Measurements from ENCODE around the gene ZNF76.

ZNF76 gene

GRCh38 chr6:35259194-35259947 is at the start of gene ZNF76:
Gene ZNF76 (plus strand): TSS chr6:35259735. CDS start chr6:35281152, 21,417 bp downstream.
- DNase-seq = peak; percentile 87

DNA sequence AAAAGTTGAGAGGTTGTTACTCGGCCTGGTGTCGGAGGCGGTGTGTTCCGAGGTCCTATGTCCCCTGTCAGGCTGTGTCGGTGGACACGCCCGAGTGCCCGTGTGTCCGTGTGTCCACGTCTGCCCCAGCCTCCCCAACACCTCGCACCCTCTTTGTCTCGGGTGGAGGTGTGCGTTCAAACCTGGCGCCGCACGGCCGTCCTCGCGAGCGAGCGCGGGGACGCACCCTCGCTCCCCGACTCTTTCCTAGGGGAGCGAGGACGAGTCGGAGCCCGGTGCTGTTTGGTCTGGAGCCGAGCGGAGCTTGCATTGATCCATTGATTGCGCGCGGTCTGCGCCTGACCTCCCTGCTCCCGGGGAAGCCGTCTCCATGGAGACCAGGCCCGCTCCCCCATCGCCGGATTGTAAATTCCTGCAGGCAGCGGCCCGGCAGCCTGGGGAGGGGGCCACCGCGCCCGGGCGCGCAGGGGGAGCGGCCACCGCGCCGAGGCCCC is 46.2 kb upstream of the ZNF76 start:
- no peak for DNase-seq

DNA sequence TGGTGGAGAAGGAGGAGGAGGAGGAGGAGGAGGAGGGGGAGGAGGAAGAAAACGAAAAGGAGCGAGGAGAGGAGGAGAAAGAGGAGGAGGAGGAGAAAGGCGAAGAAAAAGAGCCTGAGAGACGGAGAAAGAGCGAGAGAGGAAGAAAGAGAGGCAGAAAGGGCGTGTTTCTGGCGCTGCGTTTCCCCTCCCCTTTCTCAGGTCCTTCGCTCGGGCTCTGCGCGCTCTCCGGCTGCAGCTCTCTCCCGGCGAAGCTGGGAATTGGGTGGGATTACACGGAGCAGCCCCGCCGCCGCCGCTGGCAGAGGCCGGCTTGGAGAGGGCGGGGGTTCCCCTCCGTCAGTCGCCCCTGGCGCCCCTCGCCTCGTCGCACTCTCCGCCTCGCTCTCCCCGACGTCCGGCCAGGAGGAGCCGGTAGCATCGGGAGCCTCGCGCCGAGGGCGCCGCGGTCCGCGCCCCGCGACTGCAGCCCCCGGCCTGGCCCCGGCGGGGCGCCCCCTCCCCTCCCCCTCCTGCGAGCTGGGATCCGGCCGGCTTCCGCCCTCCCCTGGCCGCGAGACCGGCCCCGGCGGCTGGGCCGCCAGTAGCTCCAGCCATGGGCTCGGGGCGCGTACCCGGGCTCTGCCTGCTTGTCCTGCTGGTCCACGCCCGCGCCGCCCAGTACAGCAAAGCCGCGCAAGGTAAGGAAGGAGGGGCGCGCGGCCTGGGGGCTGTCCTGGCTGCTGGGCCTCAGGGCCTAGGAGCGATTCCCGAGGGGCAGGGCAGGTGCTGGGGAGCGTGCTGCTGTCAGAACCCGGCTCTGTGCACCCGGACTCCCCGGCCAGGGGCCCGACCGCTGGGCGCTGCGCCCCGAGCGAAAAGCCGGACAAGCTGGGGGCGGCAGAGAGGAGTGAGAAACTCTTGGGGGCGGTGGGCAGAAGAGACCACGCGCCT is 45.4 kb upstream of the ZNF76 start, which contains the start of gene SCUBE3:
TSS of gene SCUBE3 (plus strand) at position 133 of the 933 bp plus-strand sequence. CDS start at position 596, 463 bp downstream.
- DNase-seq = peak; percentile 12

DNA sequence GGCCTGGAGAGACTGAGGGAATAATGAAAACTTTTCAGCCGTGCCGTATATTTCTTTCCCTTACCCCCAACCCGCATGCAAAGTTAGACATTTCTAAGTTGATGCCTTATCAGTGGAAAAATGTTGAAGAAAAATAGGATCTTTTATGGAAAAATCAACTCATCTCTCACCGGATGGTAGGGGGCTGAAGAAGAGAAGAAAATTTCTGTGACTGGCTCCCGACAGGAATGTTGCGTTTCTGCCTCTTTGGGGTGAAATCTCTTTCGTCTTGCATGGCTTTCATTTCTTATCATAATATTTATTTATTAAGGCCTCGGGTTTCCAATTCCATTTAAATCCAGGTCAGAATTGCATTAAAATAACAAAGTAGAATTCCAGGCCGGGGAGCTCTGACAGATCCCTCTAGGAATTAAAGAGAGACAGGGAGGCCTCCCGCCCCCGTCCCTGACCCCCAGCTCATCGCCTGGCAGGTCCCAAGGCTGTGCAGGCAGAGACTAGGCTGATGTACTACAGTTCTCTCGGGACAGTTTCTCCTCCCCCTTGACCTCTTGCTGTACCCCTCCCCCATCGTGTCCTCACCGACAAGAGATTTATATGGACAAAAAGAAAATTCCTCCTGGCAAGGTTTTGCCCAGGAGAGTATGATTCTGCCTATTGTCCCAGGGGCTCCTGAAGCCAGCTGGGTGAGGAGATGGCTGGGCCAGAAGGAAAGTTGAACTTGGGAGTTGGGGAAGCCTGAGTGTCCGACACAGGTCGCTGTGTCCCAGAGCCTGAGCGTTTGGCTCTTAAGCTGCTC is 44.5 kb upstream of the ZNF76 start:
- DNase-seq = no peak

GRCh38 chr6:35215665-35216411 is 43.7 kb upstream of the ZNF76 start:
- DNase-seq = no peak

- no peak for DNase-seq
Measured at GRCh38 chr6:35216412-35216732, 43.2 kb upstream of the ZNF76 start.

GRCh38 chr6:35216851-35217811 is 42.4 kb upstream of the ZNF76 start:
- DNase-seq = no peak

DNA sequence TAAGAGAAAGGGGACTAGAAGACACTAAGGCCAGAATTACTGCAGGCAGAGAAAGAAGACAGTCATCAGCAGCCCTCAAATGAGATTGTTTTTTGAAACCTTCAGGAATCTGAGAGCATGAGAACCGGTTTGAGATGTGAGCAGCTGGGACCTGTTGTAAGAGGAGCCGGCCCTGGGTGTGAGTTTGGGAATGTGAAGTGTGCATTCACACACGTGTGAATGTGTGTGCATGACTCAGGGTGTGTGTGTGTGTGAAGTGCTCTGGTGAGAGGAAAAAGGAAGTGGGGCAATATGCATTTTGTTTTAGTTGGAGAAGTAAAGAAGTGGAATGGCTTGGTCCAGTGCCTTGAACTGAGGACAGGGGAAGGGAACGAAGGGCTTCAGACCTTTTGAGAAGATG is 41.5 kb upstream of the ZNF76 start:
- DNase-seq = no peak

GRCh38 chr6:35218456-35218855 is 41.1 kb upstream of the ZNF76 start:
- no peak for DNase-seq

- DNase-seq = no peak
Measured at GRCh38 chr6:35219683-35220326, 39.7 kb upstream of the ZNF76 start.

- DNase-seq = no peak
Measured at GRCh38 chr6:35220711-35221110, 38.8 kb upstream of the ZNF76 start.

DNA sequence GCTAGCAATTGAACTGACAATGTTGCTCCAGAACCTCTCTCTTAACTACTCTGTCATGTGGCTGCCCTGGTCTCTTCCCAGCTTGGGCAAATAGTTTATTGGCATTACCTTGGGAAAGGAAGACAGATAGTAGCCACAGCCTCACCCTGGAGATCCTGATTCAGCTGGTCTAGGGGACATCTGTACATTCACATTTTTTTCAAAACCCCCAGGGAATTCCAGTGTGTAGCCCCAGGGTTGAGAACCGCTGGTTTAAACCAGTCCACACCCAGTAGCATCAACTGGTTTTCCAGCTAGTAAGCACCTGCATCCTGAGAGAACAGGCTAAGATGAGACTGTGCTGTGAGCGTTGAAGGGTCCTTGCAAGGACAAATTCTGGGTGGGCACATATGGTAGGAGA is 36.1 kb upstream of the ZNF76 start:
- DNase-seq = no peak

DNA sequence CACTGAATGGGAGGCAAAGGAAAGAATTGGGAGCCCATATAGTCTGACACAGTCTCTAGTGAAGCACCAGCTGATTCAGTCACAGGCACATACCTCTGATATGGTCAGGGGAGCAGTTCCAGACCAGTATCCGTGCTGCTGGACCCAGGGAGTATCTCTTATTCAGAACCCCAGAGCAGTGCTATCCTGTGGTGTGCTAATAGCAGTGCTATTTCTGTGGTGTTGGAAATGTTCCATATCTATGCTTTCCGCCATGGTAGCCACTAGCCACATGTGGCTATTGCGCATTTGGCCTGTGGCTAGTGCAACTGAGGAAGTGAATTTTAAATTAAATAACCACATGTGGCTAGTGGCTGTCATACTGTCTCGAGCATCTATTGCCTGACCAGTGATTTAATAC is 34.8 kb upstream of the ZNF76 start:
- no peak for DNase-seq

- no peak for DNase-seq
Measured at GRCh38 chr6:35228481-35228880, 31.1 kb upstream of the ZNF76 start.

GRCh38 chr6:35229304-35229703 is 30.2 kb upstream of the ZNF76 start:
- DNase-seq = no peak

GRCh38 chr6:35230498-35230897 is 29.0 kb upstream of the ZNF76 start:
- no peak for DNase-seq

GRCh38 chr6:35230950-35231349 is 28.6 kb upstream of the ZNF76 start:
- DNase-seq = no peak

DNA sequence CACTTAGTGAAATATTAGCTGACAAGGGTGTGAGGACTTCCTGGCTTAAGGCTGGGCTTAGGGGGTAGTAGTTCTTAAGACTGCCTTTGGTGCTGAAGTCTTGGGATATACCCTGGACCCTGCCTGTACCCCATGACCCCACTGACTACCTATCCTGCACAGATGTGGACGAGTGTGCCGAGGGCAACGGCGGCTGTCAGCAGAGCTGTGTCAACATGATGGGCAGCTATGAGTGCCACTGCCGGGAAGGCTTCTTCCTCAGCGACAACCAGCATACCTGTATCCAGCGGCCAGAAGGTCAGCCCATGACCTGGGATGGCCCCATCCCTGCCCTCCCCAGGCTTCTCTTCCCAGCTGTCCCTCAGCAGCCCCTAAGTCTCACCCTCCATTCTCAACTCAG is 28.0 kb upstream of the ZNF76 start:
- no peak for DNase-seq

DNA sequence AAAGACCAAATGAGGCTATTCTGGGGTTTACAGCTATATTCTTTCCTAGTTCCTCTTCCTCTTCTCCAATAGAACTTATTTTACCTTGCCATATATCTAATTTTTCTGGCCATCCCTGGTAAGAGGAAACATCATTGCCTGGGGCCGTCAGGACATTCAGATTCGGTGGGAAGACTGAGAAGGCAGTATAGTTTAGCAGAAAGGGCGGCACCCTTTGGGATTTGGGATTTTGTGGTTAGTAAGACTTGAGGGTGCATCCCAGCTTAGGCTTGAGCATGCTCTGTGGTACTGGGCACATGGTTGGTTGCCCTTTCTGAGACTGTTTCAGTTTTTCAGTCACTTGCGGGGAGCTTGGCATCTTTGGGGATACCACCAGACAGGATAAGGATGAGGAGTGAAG is 24.6 kb upstream of the ZNF76 start:
- no peak for DNase-seq

- no peak for DNase-seq
Measured at GRCh38 chr6:35236223-35236622, 23.3 kb upstream of the ZNF76 start.

GRCh38 chr6:35237476-35237875 is 22.1 kb upstream of the ZNF76 start:
- DNase-seq = no peak

All from NCI-H1694 treated with DMSO at 0.1 percent for 48 hours (cell line).